Hematopoietic multipotent progenitor cell (in vitro differentiated cells): ENCODE results near the gene PHACTR1. TPM values are rescaled to one million over a fixed set of nuclear protein-coding genes. Genes with fewer than 3 reads are reported as not detected.
"Not testable (repeated sequence)": the region's sequence is repeated elsewhere in the genome, so short reads cannot be mapped to it uniquely, and the experiment has no call there.

Experiments used
- DNase-seq, 3 donors: peaks; one replicate each; pipeline ENCODE4 v3.0.0-alpha.2; 2011 to 2015; ENCODE audit warnings: low read depth in 2 of 3, low spot score in 2 of 3
- total RNA-seq: library from RNA; depleted of rRNA; stranded (reverse); fragments of >200 nt; gene quantifications from one replicate; pipeline ENCODE4 v1.2.3, GENCODE V29; 2012

Gene PHACTR1
- total RNA-seq, 1 donor = 34.2 TPM

GRCh38 chr6:13125841-13126240 lies 409.3 kb downstream of the PHACTR1 start:
- DNase-seq = no peak

GRCh38 chr6:13131935-13132661 lies 415.5 kb downstream of the PHACTR1 start:
- DNase-seq = no peak

GRCh38 chr6:13133894-13134293 lies 417.3 kb downstream of the PHACTR1 start:
- DNase-seq = not testable (repeated sequence)

- DNase-seq = no peak
Measured at GRCh38 chr6:13135152-13135551, 418.6 kb downstream of the PHACTR1 start.

- DNase-seq = no peak
Measured at GRCh38 chr6:13139119-13139518, 422.6 kb downstream of the PHACTR1 start.

- DNase-seq = no peak
Measured at GRCh38 chr6:13140980-13141379, 424.4 kb downstream of the PHACTR1 start.

- peak in 2 of 3 donors; percentile 70 to 89 for DNase-seq
Measured at GRCh38 chr6:13141387-13141786, 424.8 kb downstream of the PHACTR1 start.

GRCh38 chr6:13142611-13143010 lies 426.0 kb downstream of the PHACTR1 start:
- no peak for DNase-seq

- no peak for DNase-seq
Measured at GRCh38 chr6:13146442-13146841, 429.9 kb downstream of the PHACTR1 start.

GRCh38 chr6:13147376-13147775 lies 430.8 kb downstream of the PHACTR1 start:
- DNase-seq = no peak

GRCh38 chr6:13147782-13148181 lies 431.2 kb downstream of the PHACTR1 start:
- no peak for DNase-seq

- DNase-seq = no peak
Measured at GRCh38 chr6:13152764-13153163, 436.2 kb downstream of the PHACTR1 start.

- DNase-seq = no peak
Measured at GRCh38 chr6:13156381-13156780, 439.8 kb downstream of the PHACTR1 start.

GRCh38 chr6:13157293-13157692 lies 440.7 kb downstream of the PHACTR1 start:
- DNase-seq = no peak

GRCh38 chr6:13159300-13159699 lies 442.7 kb downstream of the PHACTR1 start:
- DNase-seq = peak in 2 of 3 donors; percentile 43 to 72

- not testable (repeated sequence) for DNase-seq
Measured at GRCh38 chr6:13159822-13160221, 443.3 kb downstream of the PHACTR1 start.

GRCh38 chr6:13163161-13163944 lies 446.8 kb downstream of the PHACTR1 start:
- DNase-seq = peak in 1 of 3 donors; percentile 30

GRCh38 chr6:13164291-13164690 lies 447.7 kb downstream of the PHACTR1 start:
- DNase-seq = no peak

GRCh38 chr6:13165502-13166172 lies 449.1 kb downstream of the PHACTR1 start:
- DNase-seq = no peak

GRCh38 chr6:13166269-13166668 lies 449.7 kb downstream of the PHACTR1 start:
- no peak for DNase-seq

GRCh38 chr6:13166916-13167315 lies 450.3 kb downstream of the PHACTR1 start:
- DNase-seq = no peak
